LNCaP clone FGC (cell line): ENCODE data around the gene FREM3.
"Not testable (repeated sequence)": the region's sequence is repeated elsewhere in the genome, so short reads cannot be mapped to it uniquely, and the experiment has no call there.

Experiments used
- DNase-seq: peaks from one replicate; pipeline ENCODE4 v3.0.0-alpha.2; 2011; ENCODE audit warnings: low read depth
- H3K4me3 ChIP-seq: 2 replicates; pipeline ENCODE4 v1.5.1; 2011; ENCODE audit warnings: mild to moderate bottlenecking, low read depth, low read length, control low read depth
- CTCF ChIP-seq: IDR thresholded peaks from 2 replicates; pipeline ENCODE4 v1.5.1; 2012; ENCODE audit warnings: mild to moderate bottlenecking; ENCODE audit not compliant: control insufficient read depth, insufficient read depth; ENCODE audit errors: extremely low read depth

FREM3 gene

DNA sequence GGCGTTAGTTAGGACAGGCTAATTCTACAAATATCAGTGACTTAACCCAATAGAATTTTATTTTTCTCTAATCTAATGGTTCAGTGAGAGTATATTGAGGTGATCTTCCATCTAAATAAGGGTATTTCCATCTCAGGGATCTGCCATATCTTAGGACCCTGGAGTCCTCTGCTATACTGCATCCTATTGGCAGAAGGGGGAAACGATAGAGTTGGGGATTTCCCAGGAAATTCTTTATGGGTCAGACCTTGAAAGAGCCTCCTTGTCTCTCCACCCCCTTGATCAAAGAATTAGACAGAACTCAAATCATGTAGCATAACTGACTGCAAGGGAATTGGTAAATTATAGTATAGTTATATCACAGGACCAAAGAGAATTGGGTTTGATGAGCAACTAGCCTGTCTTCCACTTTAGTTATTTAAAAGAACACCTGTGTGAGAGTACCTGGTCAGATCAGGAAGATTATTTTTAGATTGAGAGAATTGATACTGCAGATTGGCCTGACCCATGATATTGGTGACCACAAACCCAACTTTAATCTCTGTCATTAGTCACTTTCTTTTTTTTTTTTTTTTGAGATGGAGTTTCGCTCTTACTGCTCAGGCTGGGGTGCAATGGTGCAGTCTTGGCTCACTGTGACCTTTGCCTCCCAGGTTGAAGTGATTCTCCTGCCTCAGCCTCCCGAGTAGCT, 161.4 kb downstream of the FREM3 start:
- no peak for DNase-seq
- no peak overlapping the region for H3K4me3 ChIP-seq
- TF ChIP-seq CTCF = no peak

DNA sequence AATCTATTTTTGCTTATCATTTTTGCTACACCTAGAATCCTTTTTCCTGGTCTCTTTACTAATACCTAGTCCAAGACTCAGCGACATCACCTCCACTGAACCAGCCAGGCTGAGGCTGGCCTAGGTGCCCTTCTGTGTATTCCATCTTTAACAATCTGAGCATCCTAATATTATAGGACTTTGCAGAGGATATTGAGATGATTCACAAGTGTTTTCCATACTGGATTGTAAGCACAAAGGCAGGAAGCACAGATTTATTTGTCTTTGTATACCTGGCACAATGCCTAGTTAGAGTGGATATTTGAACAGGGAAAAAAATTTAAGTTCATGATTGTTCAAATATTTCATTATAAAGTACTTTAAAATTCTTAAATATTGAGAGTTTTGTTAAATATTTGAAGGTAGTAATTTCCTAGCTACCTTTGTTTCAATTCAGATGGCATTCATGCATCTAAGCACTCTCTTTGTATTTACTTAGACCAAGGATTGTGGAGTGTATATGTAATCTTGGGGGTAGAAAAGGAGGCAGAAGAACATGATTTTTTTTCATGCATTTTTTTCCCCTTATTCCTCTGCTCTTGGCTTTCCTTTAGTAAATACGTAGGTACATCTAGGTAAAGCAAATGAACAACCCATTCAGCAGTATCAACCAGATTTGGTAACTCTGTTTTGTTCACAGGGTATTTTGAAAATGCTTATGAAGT, 168.5 kb downstream of the FREM3 start:
- no peak overlapping the region for H3K4me3 ChIP-seq
- DNase-seq = peak; percentile 30
- TF ChIP-seq CTCF = no peak

GRCh38 chr4:143531380-143531779, 169.1 kb downstream of the FREM3 start:
- TF ChIP-seq CTCF = peak; percentile 45
- H3K4me3 ChIP-seq = no peak overlapping the region
- DNase-seq = no peak

DNA sequence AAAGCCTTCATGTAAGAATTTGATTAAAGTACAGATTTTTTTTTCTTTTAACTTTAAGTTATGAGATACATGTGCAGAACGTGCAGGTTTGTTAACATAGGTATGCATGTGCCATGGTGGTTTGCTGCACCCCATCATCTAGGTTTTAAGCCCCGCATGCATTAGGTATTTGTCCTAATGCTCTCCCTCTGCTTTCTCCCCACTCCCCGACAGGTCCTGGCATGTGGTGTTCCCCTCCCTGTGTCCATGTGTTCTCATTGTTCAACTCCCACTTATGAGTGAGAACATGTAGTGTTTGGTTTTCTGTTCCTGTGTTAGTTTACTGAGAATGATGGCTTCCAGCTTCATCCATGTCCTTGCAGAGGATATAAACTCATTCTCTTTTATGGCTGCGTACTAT, 172.4 kb downstream of the FREM3 start:
- not testable (repeated sequence) for DNase-seq, H3K4me3 ChIP-seq
